ENCODE data around the gene WNK4. TPM values are rescaled to one million over a fixed set of nuclear protein-coding genes. Genes with fewer than 3 reads are reported as not detected.
A peak's percentile ranks its signal among the peaks of the same experiment; 100 is the strongest.
"Not testable (repeated sequence)": the region's sequence is repeated elsewhere in the genome, so short reads cannot be mapped to it uniquely, and the experiment has no call there.

WNK4 gene
- total RNA-seq, 6 donors from 2014 or later = 0.15 to 1.8 (median 0.26) TPM; not detected in 2

- peak overlapping the region; percentile 74 to 92 (median 85) for H3K27ac ChIP-seq
- WGBS, 2 donors = 32 to 43% methylated on average over 8 to 12 of the region's 12 CpGs
- H3K4me3 ChIP-seq = peak overlapping the region; percentile 44 to 64 (median 58)
Observed at GRCh38 chr17:42761638-42762037, 18.8 kb upstream of the WNK4 start.

GRCh38 chr17:42766124-42766523, 14.3 kb upstream of the WNK4 start:
- Histone ChIP-seq H3K4me1 (peaks cover 4 to 17% (median 11%) of the 10 kb centered on the region in 4 donors), H3K9me3 (no peaks in the 10 kb centered on the region), H3K36me3 (no peaks in the 10 kb centered on the region), H3K27ac (no peak overlapping the region), H3K27me3 (peaks cover 0 to 9% (median under 1%) of the 10 kb centered on the region in 4 donors), H3K4me3 (no peak overlapping the region)
- 82 to 85% methylated on average over 4 to 6 of the region's 6 CpGs for WGBS, 2 donors
- DNase-seq (no peak), ATAC-seq (ENCODE audit: low FRiP score in 2 of 2) (no peak)
- TF ChIP-seq CTCF (IDR thresholded peaks at IDR 0.05) = no peak
- no peak for TF ChIP-seq POLR2A (IDR thresholded peaks at IDR 0.05)
- no peak for TF ChIP-seq EP300 (IDR thresholded peaks at IDR 0.05)
- TF ChIP-seq POLR2AphosphoS5 (IDR thresholded peaks at IDR 0.05) = no peak

More at GRCh38 chr17:42761638-42762037, 18.8 kb upstream of the WNK4 start:
- no peak for ATAC-seq (ENCODE audit: low FRiP score in 2 of 2)
- peaks cover 0 to 16% (median 3%) of the 10 kb centered on the region in 4 donors for H3K27me3 ChIP-seq
- H3K36me3 ChIP-seq = no peaks in the 10 kb centered on the region
- DNase-seq = no peak
- TF ChIP-seq EP300 (IDR thresholded peaks at IDR 0.05) (no peak), POLR2AphosphoS5 (IDR thresholded peaks at IDR 0.05) (no peak), POLR2A (IDR thresholded peaks at IDR 0.05) (no peak), CTCF (IDR thresholded peaks at IDR 0.05) (no peak)
- peaks cover 14 to 32% (median 21%) of the 10 kb centered on the region in 4 donors for H3K4me1 ChIP-seq
- H3K9me3 ChIP-seq = no peaks in the 10 kb centered on the region

GRCh38 chr17:42767512-42767911, 12.9 kb upstream of the WNK4 start:
- no peak overlapping the region for H3K4me3 ChIP-seq
- ATAC-seq (ENCODE audit: low FRiP score in 2 of 2) (no peak), DNase-seq (no peak)
- peaks cover 0 to 15% (median 3%) of the 10 kb centered on the region in 4 donors for H3K4me1 ChIP-seq
- TF ChIP-seq EP300 (IDR thresholded peaks at IDR 0.05) (no peak), POLR2AphosphoS5 (IDR thresholded peaks at IDR 0.05) (no peak), CTCF (IDR thresholded peaks at IDR 0.05) (no peak), POLR2A (IDR thresholded peaks at IDR 0.05) (no peak)
- no peak overlapping the region for H3K27ac ChIP-seq
- no peaks in the 10 kb centered on the region for H3K27me3 ChIP-seq
- H3K9me3 ChIP-seq = no peaks in the 10 kb centered on the region
- H3K36me3 ChIP-seq = no peaks in the 10 kb centered on the region

- H3K27ac ChIP-seq; H3K27me3 ChIP-seq; H3K36me3 ChIP-seq; ATAC-seq (ENCODE audit: low FRiP score in 2 of 2); H3K9me3 ChIP-seq; DNase-seq; H3K4me3 ChIP-seq: not testable (repeated sequence)
- peaks cover 0 to 18% (median 8%) of the 10 kb centered on the region in 4 donors for H3K4me1 ChIP-seq
- WGBS, 2 donors = 68% methylated on average over 9 of the region's 9 CpGs
Observed at GRCh38 chr17:42768006-42768405, 12.4 kb upstream of the WNK4 start.

- not testable (repeated sequence) for DNase-seq; H3K36me3 ChIP-seq; H3K27ac ChIP-seq; H3K4me3 ChIP-seq; ATAC-seq (ENCODE audit: low FRiP score in 2 of 2); H3K27me3 ChIP-seq; H3K9me3 ChIP-seq
- WGBS, 2 donors = 76 to 80% methylated on average over 10 of the region's 10 CpGs
- H3K4me1 ChIP-seq = peaks cover 10 to 20% (median 14%) of the 10 kb centered on the region in 4 donors
Observed at GRCh38 chr17:42769964-42770363, 10.4 kb upstream of the WNK4 start.

- H3K36me3 ChIP-seq = peaks cover 14 to 33% (median 22%) of the 10 kb centered on the region in 4 donors
- WGBS, 2 donors = 3 to 6% methylated on average over 3 of the region's 3 CpGs
- H3K27ac ChIP-seq = peak overlapping the region; percentile 81 to 91 (median 86)
- ATAC-seq (ENCODE audit: low FRiP score in 2 of 2) (no peak), DNase-seq (no peak)
- no peaks in the 10 kb centered on the region for H3K27me3 ChIP-seq
- H3K9me3 ChIP-seq = no peaks in the 10 kb centered on the region
- peaks cover 10 to 25% (median 14%) of the 10 kb centered on the region in 4 donors for H3K4me1 ChIP-seq
- no peak for TF ChIP-seq POLR2AphosphoS5 (IDR thresholded peaks at IDR 0.05)
- TF ChIP-seq POLR2A (IDR thresholded peaks at IDR 0.05) = no peak
- TF ChIP-seq EP300 (IDR thresholded peaks at IDR 0.05) = no peak
- TF ChIP-seq CTCF (IDR thresholded peaks at IDR 0.05) = no peak
- H3K4me3 ChIP-seq = peak overlapping the region; percentile 79 to 85 (median 80)
Observed at GRCh38 chr17:42772945-42773289, 7.5 kb upstream of the WNK4 start.

Data from upper lobe of left lung (tissue), 6 donors.